SK-N-SH (cell line): Measurements from ENCODE around the gene HSPA1A. TPM values are rescaled to one million over a fixed set of nuclear protein-coding genes. Genes with fewer than 3 reads are reported as not detected.

ENCODE experiments used
- CTCF ChIA-PET: fragments of 300-600, 350-600 bp; formaldehyde crosslinking; extraction: SDS; loops from one replicate; lab custom pipeline; 2021; lab: Yijun Ruan, JAX
- POLR2A ChIA-PET: fragments of 350-600 bp; sonication (Branson Sonifier 250); formaldehyde crosslinking; extraction: SDS; loops from one replicate; lab custom pipeline; 2020; ENCODE audit warnings: antibody characterized with exemption, inconsistent platforms; lab: Yijun Ruan, JAX
- DNase-seq: peaks from one replicate; pipeline ENCODE4 v3.0.0; 2012
- H2AFZ ChIP-seq: fragments of 200-600 bp; sonication (generic); 2 replicates; pipeline ENCODE4 v1.8.1; 2016; ENCODE audit warnings: antibody characterized with exemption, mild to moderate bottlenecking, low read depth
- H3F3A ChIP-seq: fragments of 200-600 bp; sonication (generic); replicated peaks from 2 replicates; pipeline ENCODE3; 2016; ENCODE audit warnings: antibody characterized with exemption, mild to moderate bottlenecking; ENCODE audit not compliant: insufficient read depth
- H3K27ac ChIP-seq, 2 experiments: fragments of 200-500 bp in 1 of 2; fragments of 200-600 bp in 1 of 2; sonication (Bioruptor generic) in 1 of 2; sonication (generic), shearing (Covaris generic) in 1 of 2; 2 replicates each; pipeline versions ENCODE4 v1.5.1 to v1.6.1; 2014 to 2016; ENCODE audit warnings: low read depth in 2 of 2, inconsistent platforms in 1 of 2, low read length in 1 of 2, mild to moderate bottlenecking in 1 of 2, mixed read lengths in 1 of 2
- H3K27me3 ChIP-seq: fragments of 200-600 bp; sonication (generic), shearing (Covaris generic); 2 replicates; pipeline ENCODE4 v1.6.1; 2016; ENCODE audit warnings: mixed run types; ENCODE audit not compliant: insufficient read depth
- H3K36me3 ChIP-seq, 2 experiments: fragments of 200-500 bp in 1 of 2; fragments of 200-600 bp in 1 of 2; sonication (Bioruptor generic) in 1 of 2; sonication (generic) in 1 of 2; replicated peaks in 1 of 2; 2 replicates each; pipeline versions ENCODE3 to v1.5.1; 2014 to 2016; ENCODE audit warnings: low read length in 1 of 2, mild to moderate bottlenecking in 1 of 2; ENCODE audit not compliant: insufficient read depth in 2 of 2, control insufficient read depth in 1 of 2
- H3K4me1 ChIP-seq, 2 experiments: fragments of 200-500 bp in 1 of 2; fragments of 200-600 bp in 1 of 2; sonication (Bioruptor generic) in 1 of 2; sonication (generic), shearing (Covaris generic) in 1 of 2; 2 replicates each; pipeline versions ENCODE4 v1.5.1 to v1.6.1; 2014 to 2016; ENCODE audit warnings: low read depth in 1 of 2, low read length in 1 of 2, mixed run types in 1 of 2; ENCODE audit not compliant: insufficient read depth in 2 of 2, control insufficient read depth in 1 of 2
- H3K4me2 ChIP-seq: fragments of 200-600 bp; sonication (generic), shearing (Covaris generic); 2 replicates; pipeline ENCODE4 v1.6.1; 2017; ENCODE audit warnings: mixed run types
- H3K4me3 ChIP-seq, 2 experiments: fragments of 200-500 bp in 1 of 2; fragments of 200-600 bp in 1 of 2; sonication (Bioruptor generic) in 1 of 2; sonication (generic), shearing (Covaris generic) in 1 of 2; 2 replicates each; pipeline versions ENCODE4 v1.5.1 to v1.8.1; 2014 to 2016; ENCODE audit warnings: low read depth in 2 of 2, inconsistent platforms in 1 of 2, low read length in 1 of 2, mild to moderate bottlenecking in 1 of 2, mixed read lengths in 1 of 2, moderate library complexity in 1 of 2
- H3K79me2 ChIP-seq: fragments of 200-600 bp; sonication (generic); 2 replicates; pipeline ENCODE4 v1.8.1; 2017; ENCODE audit warnings: mild to moderate bottlenecking; ENCODE audit not compliant: insufficient read depth
- H3K9ac ChIP-seq: fragments of 200-600 bp; sonication (generic); 2 replicates; pipeline ENCODE4 v1.6.1; 2017; ENCODE audit warnings: mixed run types
- H3K9me2 ChIP-seq: fragments of 200-600 bp; sonication (generic); 2 replicates; pipeline ENCODE4 v1.6.1; 2017; ENCODE audit warnings: mixed run types
- H3K9me3 ChIP-seq: fragments of 200-600 bp; sonication (generic); 2 replicates; pipeline ENCODE4 v1.6.1; 2017; ENCODE audit warnings: mixed run types, mild to moderate bottlenecking, moderate library complexity
- H4K20me1 ChIP-seq: fragments of 200-600 bp; sonication (generic); 2 replicates; pipeline ENCODE4 v1.6.1; 2017; ENCODE audit warnings: mild to moderate bottlenecking, mixed run types; ENCODE audit not compliant: insufficient read depth
- CHD2 ChIP-seq: fragments of 150-350 bp; IDR thresholded peaks from 2 replicates; pipeline ENCODE4 v1.6.1; 2018; ENCODE audit warnings: low read length; ENCODE audit not compliant: partially characterized antibody
- ELF1 ChIP-seq: IDR thresholded peaks from 2 replicates; pipeline ENCODE4 v1.4.0; 2012
- FOXJ3 ChIP-seq: sonication (generic); formaldehyde crosslinking; IDR thresholded peaks from 2 replicates; pipeline ENCODE4 v1.5.1; 2020; ENCODE audit warnings: mild to moderate bottlenecking, missing genetic modification reagents
- FOXM1 ChIP-seq: IDR thresholded peaks from 2 replicates; pipeline ENCODE4 v1.4.0; 2012; ENCODE audit warnings: low read depth, mild to moderate bottlenecking
- GATA2 ChIP-seq: sonication (generic); formaldehyde crosslinking; IDR thresholded peaks from 2 replicates; pipeline ENCODE4 v1.5.0; 2020; ENCODE audit warnings: mild to moderate bottlenecking, missing genetic modification reagents
- IRF3 ChIP-seq: fragments of 150-350 bp; IDR thresholded peaks from 2 replicates; pipeline ENCODE4 v1.6.1; 2016; ENCODE audit warnings: mild to moderate bottlenecking, low read depth, low read length
- JUND ChIP-seq: IDR thresholded peaks from 2 replicates; pipeline ENCODE4 v1.4.0; 2012
- MEF2A ChIP-seq: IDR thresholded peaks from 2 replicates; pipeline ENCODE4 v1.4.0; 2012; ENCODE audit warnings: low read depth, borderline replicate concordance
- PBX3 ChIP-seq: IDR thresholded peaks from 2 replicates; pipeline ENCODE4; 2012
- SMC3 ChIP-seq: IDR thresholded peaks from 2 replicates; pipeline ENCODE4 v1.6.1; 2012; ENCODE audit warnings: low read depth, low read length, improper control_type of control experiment
- TAF1 ChIP-seq: IDR thresholded peaks from 2 replicates; pipeline ENCODE4 v1.6.1; 2012; ENCODE audit warnings: low read depth, mild to moderate bottlenecking, low read length, moderate library complexity, borderline replicate concordance
- WGBS: methylation state at CpG from one replicate; pipeline ENCODE4 v1.1.6; 2017; ENCODE audit warnings: low lambda C conversion rate; 5-methylcytosine and 5-hydroxymethylcytosine counted together
- polyA plus RNA-seq, 3 experiments: library from polyadenylated mRNA; depleted of rRNA; stranded (reverse); fragments of >200 nt; gene quantifications; 2 replicates each; pipeline ENCODE4 v1.2.3, GENCODE V29; 2012
- TF ChIP-seq, protein P1 (sequence below): IDR thresholded peaks from 2 replicates; pipeline ENCODE4 v1.4.0; 2012; ENCODE audit warnings: low read depth, borderline replicate concordance
- TF ChIP-seq, protein P2 (sequence below): IDR thresholded peaks from 2 replicates; pipeline ENCODE4 v1.4.0; 2012; ENCODE audit warnings: low read depth, borderline replicate concordance

HSPA1A gene
- polyA plus RNA-seq, 1 of the 3 experiments (the other 2 are of a cell fraction) = 119 TPM

GRCh38 chr6:31785475-31785874 lies 29.9 kb upstream of the HSPA1A start:
- no peaks in the 10 kb centered on the region for H3K4me1 ChIP-seq
- no peak overlapping the region for H3K4me2 ChIP-seq
- H3K9me3 ChIP-seq = no peaks in the 10 kb centered on the region
- DNase-seq = no peak
- H3K9me2 ChIP-seq = no peaks in the 10 kb centered on the region
- 95% methylated on average over 10 of the region's 11 CpGs for whole genome bisulfite sequencing
- no peak overlapping the region for H3K4me3 ChIP-seq
- H3K9ac ChIP-seq = no peak overlapping the region
- H3K79me2 ChIP-seq = peaks cover 9% of the 10 kb centered on the region
- no peaks in the 10 kb centered on the region for H4K20me1 ChIP-seq
- no peak overlapping the region for H2AFZ ChIP-seq
- H3F3A ChIP-seq = peaks cover 7% of the 10 kb centered on the region
- ChIA-PET CTCF (interaction anchor here (2.0 to 3.2 kb wide), 3 partner anchors 8 to 15 kb away, joined by 7 to 8 read pairs (median 7); partner anchors contain the start of genes VARS1 and VWA7), POLR2A (no interaction called here)
- no peaks in the 10 kb centered on the region for H3K27me3 ChIP-seq
- peaks cover 28 to 56% of the 10 kb centered on the region in 2 experiments for H3K36me3 ChIP-seq
- H3K27ac ChIP-seq = no peak overlapping the region
- TF ChIP-seq CHD2 = no peak
- TF ChIP-seq, protein P1, sequence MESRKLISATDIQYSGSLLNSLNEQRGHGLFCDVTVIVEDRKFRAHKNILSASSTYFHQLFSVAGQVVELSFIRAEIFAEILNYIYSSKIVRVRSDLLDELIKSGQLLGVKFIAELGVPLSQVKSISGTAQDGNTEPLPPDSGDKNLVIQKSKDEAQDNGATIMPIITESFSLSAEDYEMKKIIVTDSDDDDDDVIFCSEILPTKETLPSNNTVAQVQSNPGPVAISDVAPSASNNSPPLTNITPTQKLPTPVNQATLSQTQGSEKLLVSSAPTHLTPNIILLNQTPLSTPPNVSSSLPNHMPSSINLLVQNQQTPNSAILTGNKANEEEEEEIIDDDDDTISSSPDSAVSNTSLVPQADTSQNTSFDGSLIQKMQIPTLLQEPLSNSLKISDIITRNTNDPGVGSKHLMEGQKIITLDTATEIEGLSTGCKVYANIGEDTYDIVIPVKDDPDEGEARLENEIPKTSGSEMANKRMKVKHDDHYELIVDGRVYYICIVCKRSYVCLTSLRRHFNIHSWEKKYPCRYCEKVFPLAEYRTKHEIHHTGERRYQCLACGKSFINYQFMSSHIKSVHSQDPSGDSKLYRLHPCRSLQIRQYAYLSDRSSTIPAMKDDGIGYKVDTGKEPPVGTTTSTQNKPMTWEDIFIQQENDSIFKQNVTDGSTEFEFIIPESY = no peak
- no peak for TF ChIP-seq GATA2 (CRISPR knock-in tag)
- TF ChIP-seq ELF1 = no peak
- TF ChIP-seq FOXJ3 (CRISPR knock-in tag) = no peak
- no peak for TF ChIP-seq IRF3
- no peak for TF ChIP-seq TAF1
- no peak for TF ChIP-seq SMC3
- TF ChIP-seq, protein P2, sequence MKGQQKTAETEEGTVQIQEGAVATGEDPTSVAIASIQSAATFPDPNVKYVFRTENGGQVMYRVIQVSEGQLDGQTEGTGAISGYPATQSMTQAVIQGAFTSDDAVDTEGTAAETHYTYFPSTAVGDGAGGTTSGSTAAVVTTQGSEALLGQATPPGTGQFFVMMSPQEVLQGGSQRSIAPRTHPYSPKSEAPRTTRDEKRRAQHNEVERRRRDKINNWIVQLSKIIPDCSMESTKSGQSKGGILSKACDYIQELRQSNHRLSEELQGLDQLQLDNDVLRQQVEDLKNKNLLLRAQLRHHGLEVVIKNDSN = no peak
- no peak for TF ChIP-seq PBX3
- TF ChIP-seq MEF2A = no peak
- TF ChIP-seq JUND = no peak
- TF ChIP-seq FOXM1 = no peak
